ENCODE data around the gene EPS15.
"Not testable (repeated sequence)": the region's sequence is repeated elsewhere in the genome, so short reads cannot be mapped to it uniquely, and the experiment has no call there.

EPS15 gene

GRCh38 chr1:51464828-51465227, 54.2 kb downstream of the EPS15 start:
- DNase-seq (ENCODE audit: low spot score): no peak

DNA sequence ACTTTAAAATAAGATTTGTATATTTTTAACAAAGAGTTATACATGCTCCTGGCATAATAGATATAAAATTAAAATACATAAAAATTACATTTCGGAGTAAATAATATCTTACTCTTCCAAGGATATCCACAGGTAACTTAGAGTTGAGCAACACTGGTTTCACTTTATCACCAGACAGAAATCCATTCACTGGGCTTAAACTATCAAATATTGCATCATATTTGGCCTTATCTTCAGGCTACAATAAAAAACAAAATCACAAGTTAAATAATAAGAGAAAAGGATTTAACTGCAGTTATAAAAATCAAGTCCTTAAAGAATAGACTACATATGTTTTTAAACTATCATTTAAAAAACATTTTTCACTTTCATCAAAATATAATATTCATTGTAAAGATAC, 55.5 kb downstream of the EPS15 start:
- no peak for DNase-seq (ENCODE audit: low spot score)

GRCh38 chr1:51462289-51462688, 56.8 kb downstream of the EPS15 start:
- DNase-seq (ENCODE audit: low spot score): not testable (repeated sequence)

DNA sequence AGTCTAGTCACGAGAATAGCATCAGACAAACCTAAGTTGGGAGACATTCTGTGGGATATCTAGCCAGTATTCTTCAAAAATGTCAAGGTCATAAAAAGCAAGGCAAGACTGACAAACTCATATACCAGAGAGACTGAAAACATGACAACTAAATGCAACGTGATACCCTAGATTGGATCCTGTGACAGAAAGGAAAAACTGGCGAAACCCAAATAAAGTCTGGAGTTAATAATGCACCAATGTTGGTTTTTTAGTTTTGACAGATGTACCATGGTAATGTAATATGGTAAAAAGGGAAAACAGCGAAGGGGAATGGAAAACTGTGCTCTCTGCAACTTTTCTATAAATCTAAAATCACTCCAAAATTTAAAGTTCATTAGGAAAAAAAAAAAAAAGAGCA, 64.5 kb downstream of the EPS15 start:
- DNase-seq (ENCODE audit: low spot score): no peak

DNA sequence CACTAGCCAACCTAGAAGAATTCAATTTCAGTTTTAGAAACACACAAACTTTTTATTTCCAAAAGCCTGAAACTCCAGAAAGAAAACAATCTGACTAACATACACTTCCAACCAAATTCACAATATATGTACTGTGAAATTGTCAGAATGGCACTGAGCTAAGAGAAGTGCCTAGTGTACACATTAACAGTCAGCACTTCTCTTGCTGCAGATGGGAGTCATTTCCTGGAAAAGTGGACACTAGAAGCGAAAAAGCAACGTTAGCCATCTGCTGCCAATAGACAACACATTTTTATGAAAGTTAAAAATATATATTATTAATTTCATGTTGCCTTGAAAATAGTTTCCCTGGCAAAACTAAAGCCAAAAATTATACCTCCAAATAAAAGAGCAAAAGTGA, 66.1 kb downstream of the EPS15 start:
- no peak for DNase-seq (ENCODE audit: low spot score)

- DNase-seq (ENCODE audit: low spot score): not testable (repeated sequence)
These were observed 70.1 kb downstream of the EPS15 start for GRCh38 chr1:51448844-51449454.

- no peak for DNase-seq (ENCODE audit: low spot score)
These were observed 73.5 kb downstream of the EPS15 start for GRCh38 chr1:51445351-51446090.

GRCh38 chr1:51444534-51445192, 74.4 kb downstream of the EPS15 start:
- DNase-seq (ENCODE audit: low spot score): no peak

DNA sequence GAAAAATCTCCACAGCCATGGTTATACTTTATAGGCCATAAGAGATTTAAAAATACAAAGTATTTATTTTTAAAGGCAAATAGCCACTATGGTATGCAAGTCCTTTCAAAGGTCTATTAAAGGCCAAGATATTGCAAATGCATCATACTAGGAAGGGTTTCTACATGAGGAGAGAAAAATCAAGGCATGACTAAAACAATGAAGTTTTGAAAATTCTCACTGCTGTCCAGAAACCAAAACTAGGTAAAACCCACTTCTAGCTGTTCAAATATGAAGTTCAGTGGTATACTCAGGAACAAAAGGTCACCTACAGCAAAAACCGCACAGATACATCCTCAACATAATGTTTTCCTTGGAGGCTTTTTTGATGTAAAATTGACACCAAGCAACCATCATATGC, 75.0 kb downstream of the EPS15 start:
- DNase-seq (ENCODE audit: low spot score): no peak

- no peak for DNase-seq (ENCODE audit: low spot score)
These were observed 75.5 kb downstream of the EPS15 start for GRCh38 chr1:51443555-51443954.

DNA sequence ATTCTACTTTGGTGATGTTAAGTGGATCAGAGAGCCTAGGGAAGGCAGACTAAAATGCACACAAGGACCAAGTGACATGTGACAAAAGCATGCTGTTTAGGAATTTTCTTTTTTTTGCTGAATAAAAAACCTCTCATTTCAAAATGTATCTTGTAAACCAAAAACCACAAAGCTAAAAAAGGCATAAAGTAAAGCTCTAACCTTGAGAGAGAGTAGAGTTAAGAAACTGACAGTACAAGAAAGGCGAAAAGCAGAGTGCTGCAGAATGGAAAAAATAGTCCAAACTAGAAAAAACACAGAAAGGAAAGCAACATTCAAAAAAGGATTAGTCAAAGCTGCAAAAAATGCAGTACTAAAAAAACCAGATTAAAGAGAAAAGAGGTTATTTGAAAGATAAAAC, 76.5 kb downstream of the EPS15 start:
- DNase-seq (ENCODE audit: low spot score): no peak

- no peak for DNase-seq (ENCODE audit: low spot score)
These were observed 76.9 kb downstream of the EPS15 start for GRCh38 chr1:51442198-51442597.

GRCh38 chr1:51439895-51440294, 79.2 kb downstream of the EPS15 start:
- no peak for DNase-seq (ENCODE audit: low spot score)

DNA sequence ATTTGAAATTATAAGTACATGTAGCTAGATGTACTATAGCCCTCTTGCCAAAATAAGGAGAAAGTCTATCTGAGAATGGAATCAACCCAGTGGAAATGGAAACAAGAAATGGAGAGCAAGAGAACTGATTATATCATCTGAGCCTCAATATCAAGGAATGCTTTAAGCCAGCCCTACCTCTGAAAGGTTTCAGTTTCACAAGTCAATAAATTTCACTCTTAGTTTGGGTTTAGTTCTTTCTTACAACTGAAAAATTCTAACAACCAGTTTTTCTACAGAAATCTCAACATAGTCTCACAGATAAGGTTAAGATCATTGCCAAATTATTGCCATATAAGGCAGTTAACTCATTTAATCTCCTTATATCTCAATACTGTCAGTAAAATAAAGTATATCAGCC, 80.0 kb downstream of the EPS15 start:
- no peak for DNase-seq (ENCODE audit: low spot score)

GRCh38 chr1:51437391-51437790, 81.7 kb downstream of the EPS15 start:
- DNase-seq (ENCODE audit: low spot score): not testable (repeated sequence)

DNA sequence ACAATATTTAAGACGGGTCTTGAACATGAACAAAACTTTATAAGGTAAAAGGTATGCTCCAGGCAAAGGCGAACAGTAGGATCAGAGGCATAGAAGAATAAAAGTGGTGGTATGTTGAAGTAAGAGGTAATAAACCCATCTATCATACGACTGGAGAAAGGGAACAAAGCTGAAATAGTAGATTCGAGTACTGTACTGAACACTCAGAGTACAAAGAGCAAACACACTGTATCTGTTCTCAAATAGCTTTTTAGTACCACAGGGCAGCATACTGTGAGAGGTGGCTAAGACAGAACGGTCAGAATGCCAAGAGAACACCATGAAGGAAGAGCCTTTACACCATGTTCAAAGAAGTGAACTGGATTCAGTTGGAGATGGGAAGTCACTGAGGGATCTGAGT, 83.2 kb downstream of the EPS15 start:
- DNase-seq (ENCODE audit: low spot score): no peak

GRCh38 chr1:51433972-51434510, 85.0 kb downstream of the EPS15 start:
- no peak for DNase-seq (ENCODE audit: low spot score)

GRCh38 chr1:51433269-51433971, 85.6 kb downstream of the EPS15 start:
- no peak for DNase-seq (ENCODE audit: low spot score)

GRCh38 chr1:51432146-51432545, 86.9 kb downstream of the EPS15 start:
- DNase-seq (ENCODE audit: low spot score): no peak

- DNase-seq (ENCODE audit: low spot score): no peak
These were observed 91.6 kb downstream of the EPS15 start for GRCh38 chr1:51427438-51427837.

DNA sequence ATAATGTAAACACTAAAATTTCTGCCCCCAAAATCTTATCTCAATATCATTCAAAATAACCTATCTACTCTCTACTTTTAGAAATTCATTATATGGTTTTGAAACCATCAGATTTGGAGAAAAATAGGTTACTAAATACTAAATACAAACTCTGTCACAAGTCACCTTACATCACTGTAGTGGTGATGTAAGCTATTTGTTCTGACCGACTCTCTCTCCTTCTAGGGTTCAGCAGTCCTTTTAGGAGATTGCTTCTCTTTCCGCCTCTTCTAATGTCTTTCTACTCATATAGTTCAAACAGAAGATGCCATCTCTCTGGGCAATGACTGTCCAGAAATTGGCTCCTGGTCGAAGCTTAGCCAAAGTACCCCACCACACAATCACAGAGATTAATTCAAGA, 93.1 kb downstream of the EPS15 start:
- no peak for DNase-seq (ENCODE audit: low spot score)

GRCh38 chr1:51425273-51425672, 93.8 kb downstream of the EPS15 start:
- DNase-seq (ENCODE audit: low spot score): no peak

All from hepatic stellate cell (primary cell).